ENCODE data around the gene PITX2. TPM values are rescaled to one million over a fixed set of nuclear protein-coding genes. Genes with fewer than 3 reads are reported as not detected.

PITX2 gene
- total RNA-seq, 4 donors from 2014 or later = 15.0 to 34.4 (median 24.5) TPM

DNA sequence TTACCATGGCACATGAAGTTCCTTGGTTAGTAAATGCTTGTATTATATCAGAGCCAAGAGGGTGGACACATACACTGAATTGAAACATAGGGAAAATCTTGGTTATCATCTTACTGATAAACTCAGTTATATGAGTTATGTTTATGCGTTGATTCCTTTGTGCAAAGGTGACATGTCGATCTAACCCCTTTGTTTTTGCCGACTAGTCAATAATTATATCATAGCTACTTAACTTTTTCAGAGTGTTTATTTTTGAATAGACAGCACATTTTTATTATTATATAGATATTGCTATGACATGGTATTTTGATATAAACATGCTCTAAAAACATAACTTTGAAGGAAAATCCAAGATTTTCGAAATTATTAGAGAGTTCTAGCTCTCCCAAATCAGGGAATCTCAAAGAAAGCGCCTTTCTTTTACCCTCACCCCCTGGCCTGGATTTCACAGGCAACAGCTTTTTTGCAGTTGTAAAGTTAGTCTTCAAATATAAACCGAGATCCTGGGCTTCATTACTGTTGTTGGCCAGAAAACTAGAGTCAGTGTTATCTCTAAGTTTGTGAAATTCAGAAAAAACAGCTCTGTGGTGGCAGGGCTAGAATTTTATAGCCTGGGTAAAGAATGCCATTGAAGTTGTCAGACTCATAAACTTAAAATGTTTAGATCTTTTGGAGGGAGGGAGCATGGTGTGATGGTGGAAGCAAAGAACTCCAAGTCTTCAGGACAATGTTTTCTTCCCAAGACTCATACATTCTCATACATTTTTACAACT lies 45.8 kb upstream of the PITX2 start:
- no peak overlapping the region for H3K27ac ChIP-seq
- intact Hi-C loops (cut with DNase I; ENCODE audit: low total_unique reads) (no loop called here), in situ Hi-C loops (cut with MboI; ENCODE audit: low pct_ligation_motif_present in 1 of 4, low pct_unique_long_range_greater_than_20kb in 1 of 4, low sequenced_read_pairs in 3 of 4) (no loop called here)
- H3K27me3 ChIP-seq = no peaks in the 10 kb centered on the region
- H3K36me3 ChIP-seq = no peaks in the 10 kb centered on the region
- H3K4me3 ChIP-seq = no peak overlapping the region
- TF ChIP-seq POLR2AphosphoS5 (IDR thresholded peaks at IDR 0.05) = no peak
- TF ChIP-seq EP300 (IDR thresholded peaks at IDR 0.05; ENCODE audit: low read depth) = no peak
- TF ChIP-seq POLR2A (IDR thresholded peaks at IDR 0.05) = no peak
- TF ChIP-seq, protein P1, sequence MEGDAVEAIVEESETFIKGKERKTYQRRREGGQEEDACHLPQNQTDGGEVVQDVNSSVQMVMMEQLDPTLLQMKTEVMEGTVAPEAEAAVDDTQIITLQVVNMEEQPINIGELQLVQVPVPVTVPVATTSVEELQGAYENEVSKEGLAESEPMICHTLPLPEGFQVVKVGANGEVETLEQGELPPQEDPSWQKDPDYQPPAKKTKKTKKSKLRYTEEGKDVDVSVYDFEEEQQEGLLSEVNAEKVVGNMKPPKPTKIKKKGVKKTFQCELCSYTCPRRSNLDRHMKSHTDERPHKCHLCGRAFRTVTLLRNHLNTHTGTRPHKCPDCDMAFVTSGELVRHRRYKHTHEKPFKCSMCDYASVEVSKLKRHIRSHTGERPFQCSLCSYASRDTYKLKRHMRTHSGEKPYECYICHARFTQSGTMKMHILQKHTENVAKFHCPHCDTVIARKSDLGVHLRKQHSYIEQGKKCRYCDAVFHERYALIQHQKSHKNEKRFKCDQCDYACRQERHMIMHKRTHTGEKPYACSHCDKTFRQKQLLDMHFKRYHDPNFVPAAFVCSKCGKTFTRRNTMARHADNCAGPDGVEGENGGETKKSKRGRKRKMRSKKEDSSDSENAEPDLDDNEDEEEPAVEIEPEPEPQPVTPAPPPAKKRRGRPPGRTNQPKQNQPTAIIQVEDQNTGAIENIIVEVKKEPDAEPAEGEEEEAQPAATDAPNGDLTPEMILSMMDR (IDR thresholded peaks at IDR 0.05) = no peak
- WGBS, 2 donors (ENCODE audit: low coverage in 1 of 2) = 37 to 43% methylated on average over 6 of the region's 6 CpGs
- peaks cover 0 to 15% (median 3%) of the 10 kb centered on the region in 4 donors for H3K4me1 ChIP-seq
- DNase-seq = no peak
- no peaks in the 10 kb centered on the region for H3K9me3 ChIP-seq

DNA sequence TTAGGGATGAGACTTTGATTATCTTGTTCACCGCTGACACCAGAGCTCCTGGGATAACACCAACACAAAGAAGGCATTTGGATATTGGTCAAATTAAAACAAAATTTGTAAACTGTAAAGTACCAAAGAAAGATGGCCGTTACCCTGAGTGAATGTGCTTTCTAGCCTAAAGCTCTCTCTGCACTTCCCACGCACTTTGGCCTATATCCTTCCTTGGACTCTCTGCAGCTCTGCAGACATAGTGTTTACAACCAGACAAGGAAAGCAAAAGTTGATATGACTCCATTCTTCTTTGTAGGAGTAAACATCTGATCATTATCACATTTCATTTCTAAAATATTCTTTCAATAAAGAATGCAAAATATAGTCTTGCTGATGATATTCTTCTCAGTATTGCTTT lies 44.8 kb upstream of the PITX2 start:
- Histone ChIP-seq H3K36me3 (no peaks in the 10 kb centered on the region), H3K27ac (peak overlapping the region in 1 of 4 donors; percentile 13), H3K4me1 (peaks cover 0 to 15% (median 3%) of the 10 kb centered on the region in 4 donors), H3K4me3 (no peak overlapping the region), H3K9me3 (no peaks in the 10 kb centered on the region), H3K27me3 (no peaks in the 10 kb centered on the region)
- WGBS, 2 donors (ENCODE audit: low coverage in 1 of 2) = 57 to 60% methylated on average over 3 of the region's 3 CpGs
- no peak for TF ChIP-seq POLR2AphosphoS5 (IDR thresholded peaks at IDR 0.05)
- TF ChIP-seq, protein P1 (IDR thresholded peaks at IDR 0.05) = no peak
- DNase-seq = peak; percentile 23
- intact Hi-C loops (cut with DNase I; ENCODE audit: low total_unique reads) = no loop called here
- in situ Hi-C loops (cut with MboI; ENCODE audit: low pct_ligation_motif_present in 1 of 4, low pct_unique_long_range_greater_than_20kb in 1 of 4, low sequenced_read_pairs in 3 of 4) = no loop called here

DNA sequence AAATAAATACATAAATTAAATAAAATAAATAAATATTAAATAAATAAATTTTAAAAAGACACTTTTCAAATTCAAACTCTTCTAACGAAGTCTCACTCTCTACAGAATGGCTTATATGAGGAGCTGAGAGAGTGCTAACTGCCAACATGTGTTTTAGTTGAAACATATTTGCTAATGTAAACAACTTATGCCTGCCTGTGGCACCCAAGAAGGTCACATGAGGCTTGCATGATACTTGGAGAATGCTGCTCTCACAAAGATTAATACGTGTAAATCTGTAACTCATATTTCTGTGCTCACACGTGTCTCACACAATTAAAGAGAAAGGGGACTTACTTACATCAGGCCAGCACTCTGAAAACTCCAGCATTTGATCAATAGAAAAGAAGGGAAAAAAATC lies 43.2 kb upstream of the PITX2 start:
- Histone ChIP-seq H3K9me3 (no peaks in the 10 kb centered on the region), H3K36me3 (no peaks in the 10 kb centered on the region), H3K27ac (no peak overlapping the region), H3K27me3 (no peaks in the 10 kb centered on the region), H3K4me3 (no peak overlapping the region), H3K4me1 (peaks cover 0 to 15% (median 3%) of the 10 kb centered on the region in 4 donors)
- TF ChIP-seq EP300 (IDR thresholded peaks at IDR 0.05; ENCODE audit: low read depth) = no peak
- TF ChIP-seq, protein P1 (IDR thresholded peaks at IDR 0.05) = no peak
- no peak for TF ChIP-seq POLR2AphosphoS5 (IDR thresholded peaks at IDR 0.05)
- no peak for TF ChIP-seq POLR2A (IDR thresholded peaks at IDR 0.05)
- 57 to 70% methylated on average over 3 of the region's 3 CpGs for WGBS, 2 donors (ENCODE audit: low coverage in 1 of 2)
- DNase-seq = no peak
- in situ Hi-C loops (cut with MboI; ENCODE audit: low pct_ligation_motif_present in 1 of 4, low pct_unique_long_range_greater_than_20kb in 1 of 4, low sequenced_read_pairs in 3 of 4) (no loop called here), intact Hi-C loops (cut with DNase I; ENCODE audit: low total_unique reads) (no loop called here)

DNA sequence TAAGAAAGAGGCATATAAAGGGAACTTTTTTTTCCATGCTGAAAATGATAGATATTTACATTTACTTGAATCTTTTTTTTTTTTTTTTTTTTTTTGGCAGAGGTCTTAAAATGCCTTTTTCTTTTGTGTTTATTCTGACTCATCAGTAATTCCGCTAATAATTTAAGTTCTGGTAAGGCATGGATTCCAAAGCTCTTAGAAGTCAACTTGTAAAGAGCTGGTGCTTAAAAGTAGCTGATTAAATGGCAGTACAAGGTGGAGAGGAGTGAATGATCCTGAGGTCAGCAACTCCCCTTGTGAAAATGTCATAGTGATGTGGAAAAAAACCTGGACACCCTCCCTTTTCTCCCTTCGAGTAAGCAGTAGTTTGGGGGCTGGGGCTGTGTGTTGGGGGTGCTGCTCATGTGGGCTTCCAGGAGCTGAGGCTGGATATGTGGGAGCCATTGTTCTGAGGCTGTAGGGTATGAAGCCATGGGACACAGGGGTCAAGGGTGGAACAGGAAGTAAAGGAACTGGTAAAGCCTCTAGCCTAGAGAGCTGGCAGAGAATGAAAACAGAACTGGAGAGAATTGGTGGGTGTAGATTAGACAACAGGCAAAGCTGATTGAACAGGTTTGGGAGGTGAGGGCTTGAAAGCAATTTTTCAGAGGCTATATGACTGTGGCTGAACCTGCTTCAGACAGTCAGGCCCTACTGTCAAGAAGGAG lies 41.0 kb upstream of the PITX2 start:
- no peaks in the 10 kb centered on the region for H3K36me3 ChIP-seq
- in situ Hi-C loops (cut with MboI; ENCODE audit: low pct_ligation_motif_present in 1 of 4, low pct_unique_long_range_greater_than_20kb in 1 of 4, low sequenced_read_pairs in 3 of 4) (no loop called here), intact Hi-C loops (cut with DNase I; ENCODE audit: low total_unique reads) (no loop called here)
- no peak overlapping the region for H3K4me3 ChIP-seq
- H3K27me3 ChIP-seq = no peaks in the 10 kb centered on the region
- 27 to 30% methylated on average over 2 of the region's 2 CpGs for WGBS, 2 donors (ENCODE audit: low coverage in 1 of 2)
- H3K4me1 ChIP-seq = peaks cover 0 to 14% (median 3%) of the 10 kb centered on the region in 4 donors
- peak overlapping the region in 1 of 4 donors; percentile 25 for H3K27ac ChIP-seq
- no peak for TF ChIP-seq POLR2AphosphoS5 (IDR thresholded peaks at IDR 0.05)
- TF ChIP-seq, protein P1 (IDR thresholded peaks at IDR 0.05) = no peak
- no peak for TF ChIP-seq POLR2A (IDR thresholded peaks at IDR 0.05)
- TF ChIP-seq EP300 (IDR thresholded peaks at IDR 0.05; ENCODE audit: low read depth) = no peak
- no peaks in the 10 kb centered on the region for H3K9me3 ChIP-seq
- DNase-seq = no peak

Data from transverse colon (tissue), 4 donors.